Measurements from ENCODE around the gene MINPP1. TPM values are rescaled to one million over a fixed set of nuclear protein-coding genes. Genes with fewer than 3 reads are reported as not detected.
"Not testable (repeated sequence)": the region's sequence is repeated elsewhere in the genome, so short reads cannot be mapped to it uniquely, and the experiment has no call there.

MINPP1 gene
- total RNA-seq = 10 to 100 TPM; 24.3 to 32.3 TPM
- 15.3 TPM for polyA plus RNA-seq (ENCODE audit: insufficient read depth, low read depth, low replicate concordance)
- long read RNA-seq, donor 1, transcript MINPP1-202 (5 exons, 2,415 nt) = major isoform, 13 of 19 reads
- long read RNA-seq, donor 1, partial matches to known transcripts = 6 of 19 reads
- long read RNA-seq, donor 1, other reads (novel, unspliced or antisense) = 0 of 19 reads
- long read RNA-seq, donor 2, transcript MINPP1-202 (5 exons, 2,415 nt) = major isoform, 10 of 32 reads
- long read RNA-seq, donor 2, partial matches to known transcripts = 22 of 32 reads
- long read RNA-seq, donor 2, other reads (novel, unspliced or antisense) = 0 of 32 reads

GRCh38 chr10:87504640-87505365, at the start of gene MINPP1:
MINPP1 (plus strand) TSS chr10:87504893; CDS start chr10:87504916, 23 bp downstream.
- TF ChIP-seq CTCF (IDR thresholded peaks at IDR 0.05) = no peak
- no peak for TF ChIP-seq POLR2A (IDR thresholded peaks at IDR 0.05)
- H3K36me3 ChIP-seq (ENCODE audit: low read depth, missing control alignments) = no peaks in the 10 kb centered on the region
- peak within 1 kb of the TSS; percentile 71 to 92 for H3K27ac ChIP-seq
- intact Hi-C loops (cut with DNase I; ENCODE audit: low total_unique reads) = no loop called here
- H3K9me3 ChIP-seq = no peaks in the 10 kb centered on the region
- no peaks in the 10 kb centered on the region for H3K27me3 ChIP-seq
- peak within 1 kb of the TSS; percentile 88 to 91 for H3K4me3 ChIP-seq
- peak; percentile 93 for DNase-seq
- WGBS, 2 donors = 0% methylated on average over 56 of the region's 74 CpGs; no CpG with 5 or more reads in 1 of the 2 donors
- H3K4me1 ChIP-seq = peaks cover 8% of the 10 kb centered on the region

GRCh38 chr10:87456586-87457220, 48.0 kb upstream of the MINPP1 start:
- H3K9me3 ChIP-seq; intact Hi-C loops (cut with DNase I; ENCODE audit: low total_unique reads); H3K4me3 ChIP-seq; H3K27ac ChIP-seq; H3K27me3 ChIP-seq; DNase-seq; H3K4me1 ChIP-seq; H3K36me3 ChIP-seq (ENCODE audit: low read depth, missing control alignments): not testable (repeated sequence)
- WGBS, 2 donors = no CpG with 5 or more reads among the region's 1 CpG

GRCh38 chr10:87461751-87462150, 42.9 kb upstream of the MINPP1 start:
- H3K27me3 ChIP-seq; H3K4me3 ChIP-seq; H3K36me3 ChIP-seq (ENCODE audit: low read depth, missing control alignments); DNase-seq; H3K4me1 ChIP-seq; intact Hi-C loops (cut with DNase I; ENCODE audit: low total_unique reads); H3K9me3 ChIP-seq; H3K27ac ChIP-seq: not testable (repeated sequence)
- 100% methylated on average over 1 of the region's 2 CpGs; no CpG with 5 or more reads in 1 of the 2 donors for WGBS, 2 donors

GRCh38 chr10:87466849-87467248, 37.8 kb upstream of the MINPP1 start:
- WGBS, 2 donors = 89% methylated on average over 2 of the region's 3 CpGs; no CpG with 5 or more reads in 1 of the 2 donors
- H3K27me3 ChIP-seq; H3K27ac ChIP-seq; H3K9me3 ChIP-seq; intact Hi-C loops (cut with DNase I; ENCODE audit: low total_unique reads); H3K36me3 ChIP-seq (ENCODE audit: low read depth, missing control alignments); H3K4me1 ChIP-seq; H3K4me3 ChIP-seq; DNase-seq: not testable (repeated sequence)

- H3K4me3 ChIP-seq; H3K36me3 ChIP-seq (ENCODE audit: low read depth, missing control alignments); intact Hi-C loops (cut with DNase I; ENCODE audit: low total_unique reads); H3K9me3 ChIP-seq; H3K4me1 ChIP-seq; H3K27ac ChIP-seq; H3K27me3 ChIP-seq; DNase-seq: not testable (repeated sequence)
- 56 to 83% methylated on average over 1 of the region's 1 CpG for WGBS, 2 donors
These were observed 16.0 kb upstream of the MINPP1 start for GRCh38 chr10:87488733-87489132.

GRCh38 chr10:87490285-87490684, 14.4 kb upstream of the MINPP1 start:
- intact Hi-C loops (cut with DNase I; ENCODE audit: low total_unique reads); H3K9me3 ChIP-seq; H3K4me3 ChIP-seq; H3K27me3 ChIP-seq; DNase-seq; H3K4me1 ChIP-seq; H3K27ac ChIP-seq; H3K36me3 ChIP-seq (ENCODE audit: low read depth, missing control alignments): not testable (repeated sequence)
- 71% methylated on average over 1 of the region's 3 CpGs; no CpG with 5 or more reads in 1 of the 2 donors for WGBS, 2 donors

- H3K27me3 ChIP-seq; intact Hi-C loops (cut with DNase I; ENCODE audit: low total_unique reads); H3K36me3 ChIP-seq (ENCODE audit: low read depth, missing control alignments); DNase-seq; H3K4me3 ChIP-seq; H3K4me1 ChIP-seq; H3K27ac ChIP-seq; H3K9me3 ChIP-seq: not testable (repeated sequence)
- 96 to 98% methylated on average over 2 of the region's 2 CpGs for WGBS, 2 donors
These were observed 12.2 kb upstream of the MINPP1 start for GRCh38 chr10:87492450-87492849.

GRCh38 chr10:87495446-87495845, 9.2 kb upstream of the MINPP1 start:
- H3K27ac ChIP-seq; H3K27me3 ChIP-seq; DNase-seq; intact Hi-C loops (cut with DNase I; ENCODE audit: low total_unique reads); H3K4me3 ChIP-seq; H3K4me1 ChIP-seq; H3K9me3 ChIP-seq; H3K36me3 ChIP-seq (ENCODE audit: low read depth, missing control alignments): not testable (repeated sequence)
- WGBS, 2 donors = 87 to 94% methylated on average over 5 of the region's 5 CpGs

- DNase-seq; H3K4me3 ChIP-seq; H3K4me1 ChIP-seq; H3K27ac ChIP-seq; H3K9me3 ChIP-seq; intact Hi-C loops (cut with DNase I; ENCODE audit: low total_unique reads); H3K27me3 ChIP-seq; H3K36me3 ChIP-seq (ENCODE audit: low read depth, missing control alignments): not testable (repeated sequence)
- 94 to 100% methylated on average over 2 of the region's 2 CpGs for WGBS, 2 donors
These were observed 7.3 kb upstream of the MINPP1 start for GRCh38 chr10:87497386-87497785.

GRCh38 chr10:87498106-87498789, 6.4 kb upstream of the MINPP1 start:
- H3K27ac ChIP-seq; intact Hi-C loops (cut with DNase I; ENCODE audit: low total_unique reads); DNase-seq; H3K4me3 ChIP-seq; H3K36me3 ChIP-seq (ENCODE audit: low read depth, missing control alignments); H3K4me1 ChIP-seq; H3K9me3 ChIP-seq; H3K27me3 ChIP-seq: not testable (repeated sequence)
- 50 to 70% methylated on average over 1 to 3 of the region's 4 CpGs for WGBS, 2 donors
